ENCODE results near the gene TMEM179.
"Not testable (repeated sequence)": the region's sequence is repeated elsewhere in the genome, so short reads cannot be mapped to it uniquely, and the experiment has no call there.

The TMEM179 gene

DNA sequence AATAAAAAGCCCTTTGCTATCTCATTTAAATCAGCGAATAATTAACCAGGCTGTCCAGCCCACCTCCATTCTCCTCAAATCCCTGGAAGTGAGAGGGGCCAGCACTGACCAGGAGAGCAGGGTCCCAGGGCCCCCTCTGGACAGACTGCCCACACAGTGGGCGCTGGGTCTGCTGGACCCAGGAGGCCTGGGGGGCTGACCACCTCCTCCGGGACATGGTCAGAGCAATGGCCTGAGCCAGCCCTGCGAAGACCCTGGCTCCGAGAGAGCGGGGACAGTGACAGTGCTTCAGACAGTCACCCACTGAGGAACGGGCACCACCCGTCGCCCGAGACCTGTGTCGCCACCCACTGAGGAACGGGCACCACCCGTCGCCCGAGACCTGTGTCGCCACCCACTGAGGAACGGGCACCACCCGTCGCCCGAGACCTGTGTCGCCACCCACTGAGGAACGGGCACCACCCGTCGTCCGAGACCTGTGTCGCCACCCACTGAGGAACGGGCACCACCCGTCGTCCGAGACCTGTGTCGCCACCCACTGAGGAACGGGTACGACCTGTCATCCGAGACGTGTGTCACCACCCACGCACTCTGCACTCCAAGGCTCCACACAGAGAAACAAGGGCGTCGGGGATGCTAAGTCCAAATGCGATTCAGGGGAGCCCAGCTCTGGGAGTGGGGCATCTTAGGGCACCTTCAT, 32.4 kb upstream of the TMEM179 start:
- not testable (repeated sequence) for DNase-seq

DNA sequence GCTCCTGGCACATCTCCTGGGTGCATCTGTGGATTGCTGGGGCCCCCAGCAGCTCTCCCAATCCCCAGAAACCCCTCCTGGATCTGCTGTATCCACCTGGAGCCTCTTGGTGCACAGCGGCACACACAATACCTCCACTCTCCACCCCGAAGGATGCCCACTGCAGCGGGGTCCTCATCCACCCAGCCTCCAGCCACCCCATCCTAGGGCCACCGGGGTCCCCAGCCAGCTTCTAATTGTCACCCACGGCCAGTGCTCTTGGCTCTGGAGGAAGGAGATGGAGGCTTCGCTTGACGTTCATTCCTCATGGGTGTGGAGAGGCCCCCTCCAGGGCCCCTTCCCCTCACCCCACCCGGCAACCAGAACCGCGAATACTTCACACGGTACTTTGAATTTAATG, 31.6 kb upstream of the TMEM179 start:
- no peak for DNase-seq

DNA sequence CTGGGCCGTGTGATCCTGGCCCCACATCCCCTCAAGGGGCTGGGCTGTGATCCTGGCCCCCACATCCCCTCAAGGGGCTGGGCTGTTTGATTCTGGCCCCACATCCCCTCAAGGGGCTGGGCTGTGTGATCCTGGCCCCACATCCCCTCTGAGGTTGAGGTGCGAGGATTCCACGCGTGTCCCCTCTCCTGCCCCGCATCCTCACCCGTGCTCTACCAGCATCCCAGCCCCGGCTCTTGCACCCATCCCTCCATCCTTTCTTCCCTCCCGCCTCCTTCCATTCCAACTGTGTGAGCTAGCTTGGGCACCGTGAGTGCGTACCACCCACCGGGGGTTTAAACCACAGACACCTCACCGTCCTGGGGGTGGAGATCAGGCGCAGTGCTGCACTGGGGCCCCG, 31.1 kb upstream of the TMEM179 start:
- no peak for DNase-seq

DNA sequence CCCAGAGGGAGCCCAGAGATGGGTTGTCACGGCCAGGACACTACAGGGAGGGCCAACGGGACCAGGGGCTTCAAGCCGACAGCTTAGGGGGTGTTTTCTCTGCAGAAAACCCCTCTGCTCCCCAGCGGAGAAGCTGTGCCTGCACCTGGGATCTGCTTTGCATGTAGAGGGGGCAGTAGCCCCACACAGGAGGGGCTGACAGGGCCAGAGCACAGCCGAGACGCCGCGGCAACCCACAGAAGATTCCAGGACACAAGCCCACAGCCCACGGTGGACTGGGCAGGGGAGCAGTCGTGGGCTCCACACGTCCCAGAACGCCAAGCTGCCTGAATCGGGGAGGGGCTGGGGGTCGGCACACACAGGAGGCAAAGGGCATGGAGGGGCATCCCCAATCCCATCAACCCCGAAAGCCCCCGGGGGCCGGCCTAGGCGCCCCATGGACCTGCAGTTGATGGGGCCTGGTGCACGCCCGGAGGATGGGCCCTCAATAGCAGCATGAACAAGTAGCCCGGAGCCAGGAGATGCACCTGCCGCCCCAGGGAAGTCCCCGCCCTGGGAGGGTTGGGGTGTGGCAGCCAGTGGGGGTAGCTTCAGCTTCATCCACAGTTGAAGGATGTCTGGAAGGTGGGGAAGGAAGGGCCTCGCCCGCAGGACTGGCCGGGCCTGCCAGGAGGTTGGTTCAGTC, 30.5 kb upstream of the TMEM179 start:
- no peak for DNase-seq

DNA sequence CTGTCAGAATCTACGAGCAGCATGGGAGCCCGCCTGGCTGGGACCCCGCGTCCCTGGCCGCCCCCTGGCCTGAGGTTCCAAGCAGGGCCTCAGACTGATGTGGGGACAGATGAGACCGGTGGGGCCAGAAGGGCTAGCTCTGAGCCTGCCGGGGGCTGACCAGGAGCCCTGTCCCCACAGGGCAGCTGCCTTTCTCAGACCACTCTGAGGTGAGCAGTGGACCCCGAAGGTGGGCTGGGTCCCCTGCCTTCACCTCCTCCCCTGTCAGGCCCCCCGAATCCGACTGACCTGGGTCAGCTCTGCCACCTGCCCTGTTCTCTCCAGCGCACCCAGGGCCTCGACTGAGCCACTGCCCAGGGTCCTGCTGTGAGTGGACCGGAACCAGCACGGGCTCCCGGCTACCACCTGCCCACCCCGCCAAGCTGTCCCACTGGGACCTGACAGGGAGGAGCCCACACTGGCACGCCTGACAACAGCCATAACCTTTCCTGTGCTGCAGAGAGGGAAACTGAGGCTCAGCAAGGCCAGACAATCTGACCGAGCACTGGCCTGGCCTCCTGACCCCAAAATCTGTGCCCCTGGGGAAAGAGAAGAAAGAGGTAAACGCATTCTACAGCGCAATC, 29.7 kb upstream of the TMEM179 start:
- DNase-seq, result no peak

DNA sequence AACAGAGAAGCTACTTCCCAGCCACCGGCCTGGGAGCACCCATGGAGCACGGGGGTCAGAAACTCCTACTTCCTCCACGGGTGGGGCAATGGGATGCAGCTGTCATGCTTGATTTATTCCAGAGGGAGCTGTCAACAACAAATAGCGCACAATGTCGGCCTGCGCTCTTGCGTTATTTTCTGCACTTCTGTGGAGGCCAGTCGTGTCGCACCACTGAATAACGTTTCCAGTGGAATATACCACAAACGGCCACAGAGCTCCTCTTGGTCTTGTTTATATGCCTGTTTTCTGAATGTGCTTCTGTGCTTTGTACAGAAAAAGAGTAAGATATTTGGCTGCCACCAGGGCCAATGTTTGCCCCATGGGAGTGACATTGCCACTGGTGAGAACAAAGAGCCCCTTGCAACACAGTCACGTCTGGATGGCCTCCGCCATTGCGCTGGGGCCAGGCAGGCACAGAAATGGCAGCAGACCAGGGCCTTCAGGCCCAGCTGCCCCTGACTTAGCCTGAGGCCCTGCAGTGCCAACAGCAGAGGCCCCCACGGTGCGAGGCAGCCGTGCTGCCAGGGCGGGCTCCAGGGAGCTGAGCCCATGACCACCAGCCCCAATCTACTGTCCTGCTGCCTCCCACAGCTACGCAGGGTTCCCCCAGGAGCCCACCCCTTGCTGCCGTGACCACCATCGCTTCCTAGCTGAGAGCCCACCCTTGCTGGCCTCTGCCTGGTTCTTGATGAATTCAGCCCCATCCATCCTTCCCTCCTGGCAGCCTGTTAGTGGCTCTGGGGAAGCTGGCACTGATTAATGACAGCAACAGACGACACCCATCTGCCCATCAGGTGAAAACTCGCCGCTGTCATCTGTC, 28.9 kb upstream of the TMEM179 start:
- DNase-seq, result no peak

DNA sequence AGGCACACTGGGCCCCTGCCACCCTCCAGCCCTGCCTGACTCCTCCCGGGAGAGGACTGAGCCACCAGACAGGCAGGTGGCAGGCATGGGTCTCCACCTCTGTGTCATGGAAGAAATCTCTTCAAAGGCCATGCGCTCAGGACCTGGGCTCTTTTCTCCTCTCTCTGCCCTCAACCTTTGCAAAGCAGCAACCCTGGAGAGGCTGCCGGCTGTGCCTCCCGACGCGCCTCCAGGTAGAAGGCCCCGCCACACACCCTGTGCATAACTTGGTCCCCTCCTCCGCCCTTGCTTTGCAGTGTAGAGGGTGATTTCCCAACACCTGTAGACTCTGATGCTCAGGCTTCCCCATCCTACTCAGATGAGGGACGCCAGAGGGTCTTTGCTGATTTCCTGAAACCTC, 28.2 kb upstream of the TMEM179 start:
- DNase-seq, result no peak

DNA sequence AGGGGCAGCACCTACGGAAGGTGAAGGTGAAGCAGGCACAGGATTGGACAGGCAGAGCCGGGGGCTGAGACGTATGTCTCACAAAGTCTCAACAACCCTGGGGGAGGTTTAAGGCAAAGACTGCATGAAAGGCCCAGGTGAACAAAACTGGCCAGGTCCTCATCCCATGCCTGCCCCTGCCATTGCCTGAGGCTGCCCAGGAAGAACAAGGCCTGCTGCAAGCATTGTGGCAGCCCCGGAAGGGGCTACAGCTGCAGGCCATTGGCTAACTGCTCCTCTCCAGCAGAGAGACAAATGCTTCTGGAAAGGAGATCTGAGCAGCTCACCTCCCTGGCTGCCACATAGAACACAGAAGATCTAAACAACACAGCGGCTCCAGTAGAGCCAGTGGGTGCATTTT, 20.4 kb upstream of the TMEM179 start:
- no peak for DNase-seq

DNA sequence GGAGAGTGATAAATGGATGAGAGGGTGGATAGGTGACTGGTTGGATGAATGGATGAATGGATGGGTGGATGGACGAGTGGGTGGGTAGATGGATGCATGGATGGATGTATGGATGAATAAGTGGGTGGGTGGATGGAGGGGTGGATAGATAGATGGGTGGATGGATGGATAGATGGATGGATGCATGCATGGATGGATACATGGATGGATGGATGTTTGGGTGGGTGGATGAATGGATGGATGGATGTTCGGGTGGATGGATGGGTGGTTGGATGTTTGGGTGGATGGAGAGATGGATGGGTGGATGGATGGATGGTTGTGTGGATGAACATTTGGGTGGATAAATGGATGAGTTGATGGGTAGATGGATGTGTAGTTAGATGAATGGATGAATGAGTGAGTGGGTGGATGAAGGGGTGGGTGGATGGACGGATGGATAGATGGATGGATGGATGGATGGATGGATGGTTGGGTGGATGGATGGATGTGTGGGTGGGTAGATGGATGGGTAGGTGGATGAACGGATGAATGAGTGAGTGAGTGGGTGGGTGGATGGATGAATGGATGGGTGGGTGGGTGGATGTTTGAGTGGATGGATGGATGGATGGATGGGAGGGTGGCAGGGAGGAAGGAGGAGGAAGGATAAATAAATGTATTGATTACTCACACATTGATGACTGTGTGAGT, 9.7 kb upstream of the TMEM179 start:
- no peak for DNase-seq

DNA sequence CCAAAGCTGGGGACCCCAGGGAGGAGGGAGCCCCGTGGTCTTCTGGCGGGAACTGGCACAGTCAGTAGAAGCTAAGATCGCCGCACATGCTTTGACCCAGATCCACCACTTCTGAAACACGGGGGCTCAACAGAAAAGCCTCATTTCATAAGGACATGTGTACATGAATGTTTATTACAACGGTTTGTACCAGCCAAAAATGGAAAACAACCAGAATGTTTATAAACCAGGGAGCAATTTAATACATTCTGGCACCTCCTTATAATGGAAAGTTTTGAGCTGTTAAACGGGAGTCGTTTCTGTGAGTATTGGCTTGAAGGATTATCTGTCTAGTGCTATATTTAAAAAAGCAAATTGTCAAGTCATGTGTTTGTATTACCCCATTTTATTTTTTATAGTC, 7.3 kb upstream of the TMEM179 start:
- no peak for DNase-seq

DNA sequence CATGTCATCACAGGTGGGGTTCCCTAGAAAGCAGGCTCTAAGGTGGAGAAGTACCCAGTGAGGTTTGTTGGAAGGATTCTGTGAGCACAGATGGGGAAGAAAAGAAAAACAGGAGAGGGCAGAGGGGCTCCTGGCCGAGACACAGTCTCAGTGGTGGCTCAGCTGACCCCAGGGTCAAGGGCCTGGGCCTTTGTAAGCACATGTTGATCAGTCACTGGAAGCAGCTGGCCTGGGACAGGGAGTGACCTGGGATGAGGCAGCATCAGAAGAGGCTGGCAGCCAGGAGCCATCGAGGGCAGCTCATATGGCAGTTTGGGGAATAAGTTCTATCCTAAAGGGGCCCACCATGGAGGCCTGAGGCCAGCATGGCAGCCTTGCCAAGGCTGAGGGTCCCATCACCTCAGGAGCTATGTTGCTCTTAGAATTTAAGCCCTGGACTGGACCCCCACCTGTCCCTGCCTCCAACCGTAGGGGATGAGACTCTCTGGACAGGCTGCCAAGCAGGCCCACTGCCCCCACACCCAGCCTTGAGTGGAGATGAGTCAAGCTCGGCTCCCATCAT, 6.3 kb upstream of the TMEM179 start:
- no peak for DNase-seq

DNA sequence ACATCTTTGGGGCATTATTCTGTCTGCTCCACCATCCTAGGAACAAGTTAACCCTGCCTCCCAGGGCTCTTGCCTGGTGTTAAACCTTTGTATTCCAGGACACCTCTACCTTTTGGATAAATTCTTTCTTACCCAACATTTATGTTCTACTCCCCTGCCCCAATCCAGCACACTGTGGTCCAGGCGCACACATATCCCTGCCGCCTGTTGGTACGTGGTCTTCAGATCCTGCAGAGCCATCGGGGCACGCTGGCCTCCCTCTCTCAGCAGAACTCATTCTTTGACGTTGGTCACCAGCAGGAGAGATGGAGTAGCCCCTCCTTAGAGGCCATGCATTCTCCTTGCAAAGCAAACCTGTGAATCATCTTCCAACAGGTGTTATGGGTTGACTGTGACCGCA, 5.1 kb upstream of the TMEM179 start:
- no peak for DNase-seq

DNA sequence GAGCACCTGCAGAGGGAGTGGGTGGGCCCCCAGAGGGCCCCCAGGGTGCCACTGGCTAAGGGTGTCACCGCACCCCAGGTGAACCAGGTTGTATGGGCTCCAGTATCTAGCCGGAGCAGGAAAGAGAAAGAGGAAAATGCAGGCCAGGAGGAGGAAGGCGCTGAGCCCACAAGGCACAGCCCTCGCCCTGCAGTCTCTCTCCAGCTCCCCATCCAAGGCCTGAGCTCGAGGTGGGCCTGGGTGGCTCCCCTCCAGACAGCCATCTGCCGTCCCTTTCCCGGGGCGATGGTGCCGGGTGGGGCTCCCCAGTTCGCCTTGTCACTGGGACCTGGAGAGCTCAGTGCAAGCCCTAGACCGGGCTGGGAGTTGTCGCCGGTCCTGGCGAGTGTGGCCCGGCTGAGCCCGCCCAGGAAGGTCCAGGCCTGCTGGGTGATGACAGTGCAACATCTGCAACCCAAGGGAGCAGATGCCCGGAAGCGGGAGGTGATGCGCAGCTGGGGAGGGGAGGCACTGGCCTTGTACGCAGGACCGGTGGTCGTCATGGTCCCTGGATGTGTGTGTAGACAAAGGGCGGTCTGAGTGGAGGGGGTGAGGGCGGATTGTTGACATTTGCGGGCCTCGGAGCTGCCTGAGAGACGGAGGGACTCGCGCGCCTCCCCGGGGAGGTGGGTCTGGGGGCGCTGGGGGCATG, 716 bp downstream of the TMEM179 start:
- DNase-seq, result no peak

DNA sequence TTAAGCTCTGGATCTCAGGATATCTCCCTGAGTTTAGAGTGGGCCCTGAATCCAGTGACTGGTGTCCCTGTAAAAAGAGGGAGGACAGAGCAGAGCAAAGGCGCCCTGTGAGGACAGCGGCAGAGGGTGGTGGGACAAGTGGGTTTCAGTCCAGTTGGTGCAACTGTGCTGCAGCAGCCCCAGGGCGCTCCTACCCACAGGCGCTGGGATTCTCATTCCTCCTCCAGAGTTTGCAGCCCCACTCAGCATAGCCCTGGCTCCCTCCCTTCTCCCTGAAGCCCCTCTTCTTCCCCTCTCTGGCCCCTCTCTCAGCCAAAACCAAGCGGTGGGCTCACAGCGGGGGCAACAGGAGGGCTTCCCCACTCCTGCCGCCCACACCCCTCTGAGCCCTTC, 1.6 kb downstream of the TMEM179 start:
- no peak for DNase-seq

DNA sequence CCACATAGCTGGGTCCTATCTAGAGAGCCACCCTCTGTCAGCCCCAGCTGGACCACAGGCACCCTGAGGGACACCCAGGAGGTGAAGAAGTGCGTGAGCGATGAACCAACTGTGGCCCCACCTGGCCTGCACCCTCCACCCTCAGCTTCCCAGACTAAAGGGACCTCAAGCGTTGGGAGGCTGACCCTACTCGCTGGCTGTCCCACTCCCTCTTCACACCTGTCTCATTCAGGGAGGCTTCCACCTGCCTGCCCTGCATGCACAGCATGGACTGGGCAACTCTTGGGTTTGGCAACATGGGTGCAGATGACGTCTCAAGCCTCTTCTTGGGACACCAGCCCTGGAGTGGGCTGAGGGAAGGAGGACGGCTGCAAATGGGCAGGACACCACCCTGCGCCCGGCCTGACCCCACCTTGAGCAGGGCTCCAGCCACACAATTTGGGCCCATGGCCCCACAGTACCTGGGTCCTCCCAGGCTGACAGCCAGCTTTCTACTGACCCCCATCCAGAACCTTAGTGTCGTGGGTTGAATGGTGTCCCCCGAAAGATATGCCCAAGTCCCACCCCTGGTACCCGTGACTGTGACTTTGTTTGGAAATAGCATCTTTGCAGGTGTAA, 2.1 kb downstream of the TMEM179 start:
- no peak for DNase-seq

DNA sequence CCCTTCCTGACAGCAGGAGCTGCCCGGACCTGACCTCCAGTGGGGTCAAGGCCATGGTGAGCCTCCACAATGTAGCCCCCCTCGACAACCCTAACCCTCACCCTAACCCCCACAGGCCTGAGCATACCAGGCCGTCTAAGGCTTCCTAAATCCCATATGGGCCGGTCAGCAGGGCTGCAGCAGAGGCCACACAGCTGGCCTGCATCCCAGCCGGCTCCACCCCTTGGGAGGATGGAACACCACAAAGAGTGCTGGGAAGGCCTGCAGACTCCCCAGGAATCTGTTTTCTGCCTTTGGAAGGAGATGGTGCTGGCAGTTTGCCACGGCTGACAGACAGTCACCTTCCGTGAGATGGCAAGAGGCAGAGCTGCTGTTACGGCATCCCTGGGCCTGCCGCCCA, 2.8 kb downstream of the TMEM179 start:
- peak; percentile 4 for DNase-seq

DNA sequence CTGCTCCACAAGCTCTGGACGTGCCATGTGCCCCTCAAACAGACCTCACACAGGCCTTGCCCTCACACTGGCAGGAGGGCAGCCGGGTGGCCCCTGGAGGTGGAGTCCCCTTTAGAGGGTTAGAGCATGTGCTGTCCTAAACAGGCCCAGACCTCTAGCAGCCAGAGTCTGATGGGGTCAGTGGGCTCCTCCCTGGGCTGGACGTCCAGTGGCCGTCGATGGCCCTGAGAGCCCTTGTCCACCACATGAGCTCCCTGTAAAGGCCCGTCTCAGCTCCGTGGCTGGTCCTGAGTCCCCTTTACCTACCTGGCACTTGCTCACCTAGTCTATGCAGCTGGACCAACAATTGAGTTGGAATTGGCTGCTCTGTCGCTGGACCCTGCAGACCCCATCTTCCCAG, 3.8 kb downstream of the TMEM179 start:
- DNase-seq, result peak; percentile 11

DNA sequence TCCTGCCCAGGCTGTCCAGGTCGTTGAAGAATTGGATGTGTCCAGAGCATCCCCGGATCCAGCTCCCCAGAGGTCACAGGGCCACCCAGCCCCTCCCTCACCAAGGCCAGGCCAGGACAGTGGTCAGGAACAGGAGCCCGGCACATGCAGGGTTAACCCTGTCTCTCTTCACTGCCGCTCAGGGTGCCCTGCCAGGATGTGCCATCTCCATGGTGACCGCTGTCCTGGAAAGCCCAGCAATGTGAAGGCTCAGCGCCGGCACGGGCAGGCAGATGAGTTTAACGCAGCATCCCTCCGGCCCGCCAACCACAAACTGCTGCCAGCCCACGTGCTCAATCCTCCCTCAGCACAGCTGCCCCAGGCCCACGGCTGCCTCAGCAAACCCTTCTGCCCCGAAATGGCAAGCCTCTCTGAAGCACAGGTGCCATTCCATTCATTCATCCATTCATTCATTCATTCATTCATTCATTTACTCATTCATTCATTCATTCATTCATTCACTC, 4.4 kb downstream of the TMEM179 start:
- peak; percentile 4 for DNase-seq

DNA sequence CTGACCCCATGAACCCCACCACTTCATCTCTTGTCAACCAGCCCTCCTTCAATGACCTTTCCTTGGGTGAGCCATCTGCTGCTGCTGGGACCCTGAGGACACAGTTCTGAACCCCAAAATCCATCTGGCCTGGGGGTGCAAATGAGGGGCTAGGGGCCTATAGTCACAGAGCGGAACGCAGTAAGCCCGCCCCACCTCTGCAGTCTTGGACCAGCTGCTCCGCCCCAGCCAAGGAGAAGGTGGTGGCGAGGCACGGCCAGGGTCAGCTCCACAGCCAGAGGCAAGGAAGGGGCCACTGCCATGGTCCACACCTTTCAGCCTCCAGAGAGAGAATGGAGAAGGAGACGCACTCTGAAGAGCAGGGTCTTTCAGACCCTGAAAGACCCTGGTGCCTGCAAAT, 5.1 kb downstream of the TMEM179 start:
- peak; percentile 16 for DNase-seq

DNA sequence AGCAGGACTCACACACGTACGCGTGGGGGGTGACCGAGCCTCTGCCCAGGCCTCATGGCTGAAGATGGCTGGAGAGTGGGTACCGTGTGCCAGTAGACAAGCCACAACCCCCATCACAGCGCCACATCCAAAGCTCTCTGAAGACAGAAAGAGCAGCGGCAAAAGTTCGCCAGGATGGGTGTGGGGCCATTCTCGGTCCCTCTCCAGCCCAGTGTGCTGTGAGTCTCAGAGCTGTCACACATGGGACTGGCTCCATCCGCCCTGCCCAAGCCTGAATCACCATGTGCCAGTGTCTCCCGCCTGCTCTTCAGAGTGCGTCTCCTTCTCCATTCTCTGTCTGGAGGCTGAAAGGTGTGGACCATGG, 5.7 kb downstream of the TMEM179 start:
- no peak for DNase-seq
